K562 (cell line): ENCODE results near the gene MARCHF9. TPM values are rescaled to one million over a fixed set of nuclear protein-coding genes. Genes with fewer than 3 reads are reported as not detected.

Source experiments
- MAZ ChIP-seq, 2 experiments: fragments of 450-650 bp in 1 of 2; sonication (generic) in 1 of 2; formaldehyde crosslinking; IDR thresholded peaks in 1 of 2; conservative IDR thresholded peaks in 1 of 2; 2 replicates each; pipeline versions ENCODE4 v1.4.0 to v1.5.0; 2020; ENCODE audit warnings: mild to moderate bottlenecking in 1 of 2, missing genetic modification reagents in 1 of 2
- MCM3 ChIP-seq: fragments of 450-650 bp; IDR thresholded peaks from 2 replicates; pipeline ENCODE4 v1.6.1; 2016
- MYC ChIP-seq, 2 experiments: fragments of 250-450 bp in 1 of 2; sonication (Bioruptor Pico) in 1 of 2; IDR thresholded peaks; 2 replicates each; pipeline versions ENCODE4 v1.5.1 to v1.6.1; 2012 to 2021; ENCODE audit warnings: low read depth in 2 of 2, borderline replicate concordance in 1 of 2, improper control_type of control experiment in 1 of 2, low read length in 1 of 2, mild to moderate bottlenecking in 1 of 2, moderate library complexity in 1 of 2
- NFIC ChIP-seq: fragments of 450-650 bp; IDR thresholded peaks from 2 replicates; pipeline ENCODE4 v1.6.1; 2017; ENCODE audit warnings: mild to moderate bottlenecking, inconsistent platforms
- NR2C1 ChIP-seq, 2 experiments: fragments of 450-650 bp; IDR thresholded peaks; 2 replicates each; pipeline ENCODE4 v1.6.1; 2017; ENCODE audit warnings: mild to moderate bottlenecking in 2 of 2, antibody characterized with exemption in 1 of 2, inconsistent platforms in 1 of 2, missing compliant biosample characterization in 1 of 2, missing genetic modification characterization in 1 of 2
- OTX1 ChIP-seq: fragments of 450-650 bp; formaldehyde crosslinking; IDR thresholded peaks from 2 replicates; pipeline ENCODE4 v1.4.0; 2022; ENCODE audit warnings: mild to moderate bottlenecking
- RBFOX2 ChIP-seq: fragments of 200-400 bp; formaldehyde crosslinking; IDR thresholded peaks from 2 replicates; pipeline ENCODE4 v1.6.1; 2017; ENCODE audit warnings: low read depth, mild to moderate bottlenecking, low read length, moderate library complexity
- RBM15 ChIP-seq: fragments of 200-400 bp; formaldehyde crosslinking; IDR thresholded peaks from 2 replicates; pipeline ENCODE4 v1.6.1; 2018; ENCODE audit warnings: mild to moderate bottlenecking, low read length, moderate library complexity; ENCODE audit not compliant: insufficient read depth
- RNF2 ChIP-seq: sonication (generic); IDR thresholded peaks from 2 replicates; pipeline ENCODE4 v1.6.1; 2016
- SMARCB1 ChIP-seq: IDR thresholded peaks from 2 replicates; pipeline ENCODE4 v1.6.1; 2011; ENCODE audit warnings: improper control_type of control experiment, low read depth; ENCODE audit not compliant: insufficient read length
- SRSF7 ChIP-seq: fragments of 200-400 bp; formaldehyde crosslinking; optimal IDR thresholded peaks from 2 replicates; pipeline ENCODE3; 2017; ENCODE audit warnings: mild to moderate bottlenecking, low read depth, low read length
- SRSF9 ChIP-seq: fragments of 200-400 bp; formaldehyde crosslinking; IDR thresholded peaks from 2 replicates; pipeline ENCODE4 v1.6.1; 2017; ENCODE audit warnings: low read depth, low read length, borderline replicate concordance
- TFAP4 ChIP-seq: sonication (generic); formaldehyde crosslinking; IDR thresholded peaks from 2 replicates; pipeline ENCODE4 v1.8.0; 2022; ENCODE audit warnings: missing genetic modification reagents, mild to moderate bottlenecking, moderate library complexity, borderline replicate concordance
- YBX1 ChIP-seq: fragments of 450-650 bp; IDR thresholded peaks from 2 replicates; pipeline ENCODE4 v1.7.1; 2016; ENCODE audit warnings: mild to moderate bottlenecking
- ZFP36 ChIP-seq: fragments of 150-350 bp; IDR thresholded peaks from 2 replicates; pipeline ENCODE4 v1.6.1; 2018; ENCODE audit warnings: low read length, low read depth; ENCODE audit not compliant: partially characterized antibody
- polyA plus RNA-seq, 8 experiments: library from polyadenylated mRNA; depleted of rRNA in 4 of 8; stranded (reverse) in 5 of 8; unstranded in 3 of 8; fragments of >200 nt; fragmentation: Nextera tagmentation in 2 of 8; fragmentation: Illumina TruSeq in 1 of 8; extraction: Ambion mirVana in 2 of 8; extraction: Trizol in 1 of 8; gene quantifications; 2 replicates each; pipeline versions ENCODE4 v1.2.1 to v1.2.3, GENCODE V29; 2011 to 2014; ENCODE audit warnings: inconsistent platforms in 1 of 8, missing spikeins in 1 of 8
- total RNA-seq, 7 experiments: library from RNA; depleted of rRNA in 6 of 7; stranded (reverse); fragments of >200 nt in 6 of 7; fragmentation: Illumina TruSeq in 2 of 7; extraction: Trizol in 2 of 7; gene quantifications; 2 replicates each; pipeline versions ENCODE4 v1.2.1 to v1.2.3, GENCODE V29; 2011 to 2021; ENCODE audit warnings: low replicate concordance in 1 of 7
- TF ChIP-seq, protein P1 (sequence below): fragments of 250-450 bp; sonication (Bioruptor Pico); IDR thresholded peaks from 2 replicates; pipeline ENCODE4 v1.4.0; 2020

The MARCHF9 gene
- total and polyA plus RNA-seq, 9 of the 15 experiments (the other 6 are each of a cell fraction or from before 2014, with no cell fraction given), result 0.80 to 12.4 (median 6.2) TPM

- TF ChIP-seq TFAP4 (CRISPR knock-in tag), result no peak
- TF ChIP-seq MAZ (CRISPR knock-in tag; conservative IDR thresholded peaks at IDR 0.05 in 1 of 2, IDR thresholded peaks at IDR 0.05 in 1 of 2), result 0 out of 4 replicates have a peak, but pooled peaks of 1 of the 2 experiments have one; percentile 21
- TF ChIP-seq, protein P1, sequence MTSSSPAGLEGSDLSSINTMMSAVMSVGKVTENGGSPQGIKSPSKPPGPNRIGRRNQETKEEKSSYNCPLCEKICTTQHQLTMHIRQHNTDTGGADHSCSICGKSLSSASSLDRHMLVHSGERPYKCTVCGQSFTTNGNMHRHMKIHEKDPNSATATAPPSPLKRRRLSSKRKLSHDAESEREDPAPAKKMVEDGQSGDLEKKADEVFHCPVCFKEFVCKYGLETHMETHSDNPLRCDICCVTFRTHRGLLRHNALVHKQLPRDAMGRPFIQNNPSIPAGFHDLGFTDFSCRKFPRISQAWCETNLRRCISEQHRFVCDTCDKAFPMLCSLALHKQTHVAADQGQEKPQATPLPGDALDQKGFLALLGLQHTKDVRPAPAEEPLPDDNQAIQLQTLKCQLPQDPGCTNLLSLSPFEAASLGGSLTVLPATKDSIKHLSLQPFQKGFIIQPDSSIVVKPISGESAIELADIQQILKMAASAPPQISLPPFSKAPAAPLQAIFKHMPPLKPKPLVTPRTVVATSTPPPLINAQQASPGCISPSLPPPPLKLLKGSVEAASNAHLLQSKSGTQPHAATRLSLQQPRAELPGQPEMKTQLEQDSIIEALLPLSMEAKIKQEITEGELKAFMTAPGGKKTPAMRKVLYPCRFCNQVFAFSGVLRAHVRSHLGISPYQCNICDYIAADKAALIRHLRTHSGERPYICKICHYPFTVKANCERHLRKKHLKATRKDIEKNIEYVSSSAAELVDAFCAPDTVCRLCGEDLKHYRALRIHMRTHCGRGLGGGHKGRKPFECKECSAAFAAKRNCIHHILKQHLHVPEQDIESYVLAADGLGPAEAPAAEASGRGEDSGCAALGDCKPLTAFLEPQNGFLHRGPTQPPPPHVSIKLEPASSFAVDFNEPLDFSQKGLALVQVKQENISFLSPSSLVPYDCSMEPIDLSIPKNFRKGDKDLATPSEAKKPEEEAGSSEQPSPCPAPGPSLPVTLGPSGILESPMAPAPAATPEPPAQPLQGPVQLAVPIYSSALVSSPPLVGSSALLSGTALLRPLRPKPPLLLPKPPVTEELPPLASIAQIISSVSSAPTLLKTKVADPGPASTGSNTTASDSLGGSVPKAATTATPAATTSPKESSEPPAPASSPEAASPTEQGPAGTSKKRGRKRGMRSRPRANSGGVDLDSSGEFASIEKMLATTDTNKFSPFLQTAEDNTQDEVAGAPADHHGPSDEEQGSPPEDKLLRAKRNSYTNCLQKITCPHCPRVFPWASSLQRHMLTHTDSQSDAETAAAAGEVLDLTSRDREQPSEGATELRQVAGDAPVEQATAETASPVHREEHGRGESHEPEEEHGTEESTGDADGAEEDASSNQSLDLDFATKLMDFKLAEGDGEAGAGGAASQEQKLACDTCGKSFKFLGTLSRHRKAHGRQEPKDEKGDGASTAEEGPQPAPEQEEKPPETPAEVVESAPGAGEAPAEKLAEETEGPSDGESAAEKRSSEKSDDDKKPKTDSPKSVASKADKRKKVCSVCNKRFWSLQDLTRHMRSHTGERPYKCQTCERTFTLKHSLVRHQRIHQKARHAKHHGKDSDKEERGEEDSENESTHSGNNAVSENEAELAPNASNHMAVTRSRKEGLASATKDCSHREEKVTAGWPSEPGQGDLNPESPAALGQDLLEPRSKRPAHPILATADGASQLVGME (CRISPR knock-in tag), result 0 out of 2 replicates have a peak, but pooled peaks have one; percentile 57
- no peak for TF ChIP-seq OTX1 (CRISPR knock-in tag)
- TF ChIP-seq SRSF7, result no peak
- no peak for TF ChIP-seq MCM3
- no peak for TF ChIP-seq YBX1
- peak; percentile 38; the same call in 1 of the 2 replicates for TF ChIP-seq RBFOX2
- TF ChIP-seq NFIC, result peak; percentile 52
- no peak for TF ChIP-seq RNF2
- TF ChIP-seq SRSF9, result no peak
- TF ChIP-seq SMARCB1, result no peak
- TF ChIP-seq ZFP36, result no peak
- TF ChIP-seq RBM15, result no peak
- 0 out of 2 replicates have a peak, but pooled peaks have one; percentile 20 for TF ChIP-seq MYC (IDR thresholded peaks at IDR 0.05; ENCODE audit: low read depth, low read length)
- no peak for TF ChIP-seq MYC (CRISPR knock-in tag; IDR thresholded peaks at IDR 0.05; ENCODE audit: borderline replicate concordance, low read depth)
- no peak for TF ChIP-seq NR2C1 (IDR thresholded peaks at IDR 0.05)
- no peak for TF ChIP-seq NR2C1 (tag; IDR thresholded peaks at IDR 0.05)
Measured at GRCh38 chr12:57766464-57767304, 11.8 kb downstream of the MARCHF9 start, which contains the start of gene CYP27B1 (continued).
